Astrocyte of the spinal cord (primary cell): ENCODE data around the gene TMEM117.

Source experiments
- DNase-seq: peaks from one replicate; pipeline ENCODE4 v3.0.0; 2011; ENCODE audit warnings: low read depth, low spot score
- H3K4me3 ChIP-seq: 2 replicates; pipeline ENCODE4 v1.5.1; 2011; ENCODE audit warnings: low read depth, mild to moderate bottlenecking, low read length, moderate library complexity
- in situ Hi-C: cut with HindIII; loops from 2 replicates; pipeline ENCODE4 v1.10.0; 2017; ENCODE audit warnings: low sequenced_read_pairs
- TF ChIP-seq, protein P1 (sequence below): IDR thresholded peaks from 2 replicates; pipeline ENCODE4 v1.5.1; 2012; ENCODE audit warnings: low read depth, mild to moderate bottlenecking, low read length, inconsistent platforms

The TMEM117 gene

DNA sequence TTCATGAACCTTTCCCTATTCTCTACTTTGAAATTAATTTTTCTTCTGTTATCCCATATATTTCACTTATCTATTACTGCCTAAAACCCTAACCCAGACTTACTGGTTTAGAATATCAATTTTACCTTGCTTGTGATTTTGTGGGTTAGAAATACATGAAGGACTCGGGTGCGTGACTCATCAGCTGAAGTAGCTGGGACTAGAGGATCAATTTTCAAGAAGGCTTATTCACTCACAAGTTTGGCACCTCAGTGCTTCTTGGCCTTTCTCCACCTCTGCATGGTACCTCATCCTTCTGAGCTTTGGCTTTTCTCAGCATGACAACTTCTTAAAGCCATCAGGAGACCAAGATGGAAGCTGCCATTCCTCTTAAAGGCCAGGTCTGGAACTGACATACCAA, 57.8 kb downstream of the TMEM117 start:
- TF ChIP-seq, protein P1, sequence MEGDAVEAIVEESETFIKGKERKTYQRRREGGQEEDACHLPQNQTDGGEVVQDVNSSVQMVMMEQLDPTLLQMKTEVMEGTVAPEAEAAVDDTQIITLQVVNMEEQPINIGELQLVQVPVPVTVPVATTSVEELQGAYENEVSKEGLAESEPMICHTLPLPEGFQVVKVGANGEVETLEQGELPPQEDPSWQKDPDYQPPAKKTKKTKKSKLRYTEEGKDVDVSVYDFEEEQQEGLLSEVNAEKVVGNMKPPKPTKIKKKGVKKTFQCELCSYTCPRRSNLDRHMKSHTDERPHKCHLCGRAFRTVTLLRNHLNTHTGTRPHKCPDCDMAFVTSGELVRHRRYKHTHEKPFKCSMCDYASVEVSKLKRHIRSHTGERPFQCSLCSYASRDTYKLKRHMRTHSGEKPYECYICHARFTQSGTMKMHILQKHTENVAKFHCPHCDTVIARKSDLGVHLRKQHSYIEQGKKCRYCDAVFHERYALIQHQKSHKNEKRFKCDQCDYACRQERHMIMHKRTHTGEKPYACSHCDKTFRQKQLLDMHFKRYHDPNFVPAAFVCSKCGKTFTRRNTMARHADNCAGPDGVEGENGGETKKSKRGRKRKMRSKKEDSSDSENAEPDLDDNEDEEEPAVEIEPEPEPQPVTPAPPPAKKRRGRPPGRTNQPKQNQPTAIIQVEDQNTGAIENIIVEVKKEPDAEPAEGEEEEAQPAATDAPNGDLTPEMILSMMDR: no peak
- peak; percentile 63 for DNase-seq
- in situ Hi-C loops: no loop called here
- no peak overlapping the region for H3K4me3 ChIP-seq

DNA sequence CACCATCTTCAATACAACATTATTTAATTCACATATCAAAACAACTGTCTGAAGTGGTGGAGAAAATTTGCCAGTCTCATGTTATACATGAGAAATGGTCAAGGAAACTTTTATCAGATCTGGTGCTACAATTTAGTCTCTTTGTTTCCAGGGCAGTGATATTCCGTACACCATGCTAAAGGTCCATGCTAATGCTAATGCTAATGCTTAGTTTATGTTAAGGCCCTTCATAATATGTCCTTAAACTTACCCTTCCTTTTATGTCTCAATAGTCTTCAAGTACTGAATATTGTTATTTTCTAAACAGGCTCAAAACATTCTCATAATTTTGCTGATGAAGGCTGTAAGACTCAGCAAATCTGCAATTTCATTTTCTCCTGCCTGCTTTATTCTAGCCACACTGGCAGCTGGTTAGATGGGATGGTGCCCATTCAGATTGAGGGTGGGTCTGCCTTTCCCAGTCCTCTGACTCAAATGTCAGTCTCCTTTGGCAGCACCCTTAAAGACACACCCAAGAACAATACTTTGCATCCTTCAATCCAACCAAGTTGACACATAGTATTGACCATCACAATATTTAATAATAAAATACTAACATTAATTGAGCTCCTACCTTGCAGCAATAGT, 59.8 kb downstream of the TMEM117 start:
- H3K4me3 ChIP-seq: no peak overlapping the region
- TF ChIP-seq, protein P1: no peak
- in situ Hi-C loops: no loop called here
- no peak for DNase-seq

DNA sequence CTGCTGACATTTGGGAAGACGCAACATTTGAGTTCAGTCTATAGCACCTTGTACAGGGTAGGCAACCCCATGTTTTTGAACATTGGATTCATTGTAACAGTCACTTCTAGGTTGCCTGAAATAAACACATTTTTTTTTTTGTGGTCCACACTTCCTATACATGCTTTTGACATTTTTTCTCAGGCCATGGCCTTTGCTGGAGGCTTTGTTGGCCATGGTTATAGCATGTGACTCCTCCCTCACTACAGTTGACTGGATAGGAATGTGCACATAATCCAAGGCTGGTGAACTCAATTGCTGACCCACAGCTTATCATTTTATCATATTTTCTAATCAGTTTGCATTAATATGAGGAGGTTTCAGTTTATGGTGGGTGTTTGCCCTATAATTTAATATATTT, 60.6 kb downstream of the TMEM117 start:
- in situ Hi-C loops: no loop called here
- H3K4me3 ChIP-seq: no peak overlapping the region
- TF ChIP-seq, protein P1: no peak
- DNase-seq: no peak

DNA sequence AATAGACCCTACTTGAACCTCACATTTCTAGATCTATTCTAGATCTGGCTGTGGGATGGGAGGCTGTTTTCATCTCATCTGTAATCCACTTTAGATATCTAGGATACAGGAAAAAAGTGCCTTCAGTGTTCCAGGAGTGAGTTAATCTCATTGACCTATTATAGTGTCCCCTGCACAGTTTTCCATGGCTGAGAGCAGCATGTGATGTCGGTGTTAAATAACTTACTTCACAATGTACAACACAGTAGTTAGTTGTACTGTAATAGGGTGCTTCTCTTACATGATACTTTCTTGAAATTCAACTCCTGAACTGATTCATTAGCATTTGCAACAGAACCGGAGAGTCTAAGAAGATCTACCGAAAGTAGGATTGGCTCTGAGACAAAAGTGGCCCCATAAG, 62.6 kb downstream of the TMEM117 start:
- no peak for DNase-seq
- TF ChIP-seq, protein P1: no peak
- in situ Hi-C loops: no loop called here
- H3K4me3 ChIP-seq: no peak overlapping the region

DNA sequence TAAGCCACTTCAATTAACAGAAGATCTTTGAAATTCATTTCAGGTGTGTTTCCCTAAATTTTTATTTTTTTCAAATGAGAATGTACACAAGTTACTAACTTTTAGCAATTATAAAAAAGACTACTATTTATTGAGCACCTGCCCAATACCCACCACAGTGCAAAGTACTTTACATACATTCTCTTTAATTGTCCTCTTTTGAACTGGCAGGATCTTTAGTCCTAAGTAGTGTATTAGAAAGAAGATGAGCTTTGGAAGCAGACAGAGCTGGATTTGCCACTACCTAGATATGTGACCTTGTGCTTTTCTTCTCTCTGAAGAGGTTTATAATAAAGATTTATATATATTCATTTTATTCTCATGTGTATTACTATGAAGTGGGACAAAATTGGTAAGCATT, 63.7 kb downstream of the TMEM117 start:
- DNase-seq: no peak
- in situ Hi-C loops: no loop called here
- no peak overlapping the region for H3K4me3 ChIP-seq
- TF ChIP-seq, protein P1: no peak

DNA sequence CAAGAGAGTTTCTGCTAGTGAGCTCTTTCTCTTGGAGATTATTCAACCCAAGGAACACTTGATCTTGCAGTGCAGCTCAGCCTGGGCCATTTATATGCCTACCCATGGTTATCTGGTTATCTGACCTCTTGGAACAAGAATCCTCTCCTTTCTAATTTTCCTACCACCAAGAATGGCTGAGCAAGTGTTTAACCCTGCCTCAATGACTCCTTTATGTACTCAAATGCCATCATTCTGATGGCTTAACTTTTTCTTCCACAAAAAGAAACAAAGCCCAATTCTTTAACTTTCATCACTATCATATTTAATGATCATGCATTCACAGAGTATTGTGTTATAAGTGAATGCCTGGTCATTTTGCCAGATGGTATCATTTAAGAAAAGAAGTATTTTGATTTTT, 67.8 kb downstream of the TMEM117 start:
- in situ Hi-C loops: no loop called here
- TF ChIP-seq, protein P1: no peak
- no peak for DNase-seq
- no peak overlapping the region for H3K4me3 ChIP-seq
